SK-N-SH (cell line): ENCODE measurements around the gene OCSTAMP. TPM values are rescaled to one million over a fixed set of nuclear protein-coding genes. Genes with fewer than 3 reads are reported as not detected.

Experiments
- CTCF ChIA-PET: fragments of 300-600, 350-600 bp; formaldehyde crosslinking; extraction: SDS; loops from one replicate; lab custom pipeline; 2021; lab: Yijun Ruan, JAX
- POLR2A ChIA-PET: fragments of 350-600 bp; sonication (Branson Sonifier 250); formaldehyde crosslinking; extraction: SDS; loops from one replicate; lab custom pipeline; 2020; ENCODE audit warnings: antibody characterized with exemption, inconsistent platforms; lab: Yijun Ruan, JAX
- DNase-seq: peaks from one replicate; pipeline ENCODE4 v3.0.0; 2012
- H2AFZ ChIP-seq: fragments of 200-600 bp; sonication (generic); 2 replicates; pipeline ENCODE4 v1.8.1; 2016; ENCODE audit warnings: antibody characterized with exemption, mild to moderate bottlenecking, low read depth
- H3F3A ChIP-seq: fragments of 200-600 bp; sonication (generic); replicated peaks from 2 replicates; pipeline ENCODE3; 2016; ENCODE audit warnings: antibody characterized with exemption, mild to moderate bottlenecking; ENCODE audit not compliant: insufficient read depth
- H3K27ac ChIP-seq, 2 experiments: fragments of 200-500 bp in 1 of 2; fragments of 200-600 bp in 1 of 2; sonication (Bioruptor generic) in 1 of 2; sonication (generic), shearing (Covaris generic) in 1 of 2; 2 replicates each; pipeline versions ENCODE4 v1.5.1 to v1.6.1; 2014 to 2016; ENCODE audit warnings: low read depth in 2 of 2, inconsistent platforms in 1 of 2, low read length in 1 of 2, mild to moderate bottlenecking in 1 of 2, mixed read lengths in 1 of 2
- H3K27me3 ChIP-seq: fragments of 200-600 bp; sonication (generic), shearing (Covaris generic); 2 replicates; pipeline ENCODE4 v1.6.1; 2016; ENCODE audit warnings: mixed run types; ENCODE audit not compliant: insufficient read depth
- H3K36me3 ChIP-seq, 2 experiments: fragments of 200-500 bp in 1 of 2; fragments of 200-600 bp in 1 of 2; sonication (Bioruptor generic) in 1 of 2; sonication (generic) in 1 of 2; replicated peaks in 1 of 2; 2 replicates each; pipeline versions ENCODE3 to v1.5.1; 2014 to 2016; ENCODE audit warnings: low read length in 1 of 2, mild to moderate bottlenecking in 1 of 2; ENCODE audit not compliant: insufficient read depth in 2 of 2, control insufficient read depth in 1 of 2
- H3K4me1 ChIP-seq, 2 experiments: fragments of 200-500 bp in 1 of 2; fragments of 200-600 bp in 1 of 2; sonication (Bioruptor generic) in 1 of 2; sonication (generic), shearing (Covaris generic) in 1 of 2; 2 replicates each; pipeline versions ENCODE4 v1.5.1 to v1.6.1; 2014 to 2016; ENCODE audit warnings: low read depth in 1 of 2, low read length in 1 of 2, mixed run types in 1 of 2; ENCODE audit not compliant: insufficient read depth in 2 of 2, control insufficient read depth in 1 of 2
- H3K4me2 ChIP-seq: fragments of 200-600 bp; sonication (generic), shearing (Covaris generic); 2 replicates; pipeline ENCODE4 v1.6.1; 2017; ENCODE audit warnings: mixed run types
- H3K4me3 ChIP-seq, 2 experiments: fragments of 200-500 bp in 1 of 2; fragments of 200-600 bp in 1 of 2; sonication (Bioruptor generic) in 1 of 2; sonication (generic), shearing (Covaris generic) in 1 of 2; 2 replicates each; pipeline versions ENCODE4 v1.5.1 to v1.8.1; 2014 to 2016; ENCODE audit warnings: low read depth in 2 of 2, inconsistent platforms in 1 of 2, low read length in 1 of 2, mild to moderate bottlenecking in 1 of 2, mixed read lengths in 1 of 2, moderate library complexity in 1 of 2
- H3K79me2 ChIP-seq: fragments of 200-600 bp; sonication (generic); 2 replicates; pipeline ENCODE4 v1.8.1; 2017; ENCODE audit warnings: mild to moderate bottlenecking; ENCODE audit not compliant: insufficient read depth
- H3K9ac ChIP-seq: fragments of 200-600 bp; sonication (generic); 2 replicates; pipeline ENCODE4 v1.6.1; 2017; ENCODE audit warnings: mixed run types
- H3K9me2 ChIP-seq: fragments of 200-600 bp; sonication (generic); 2 replicates; pipeline ENCODE4 v1.6.1; 2017; ENCODE audit warnings: mixed run types
- H3K9me3 ChIP-seq: fragments of 200-600 bp; sonication (generic); 2 replicates; pipeline ENCODE4 v1.6.1; 2017; ENCODE audit warnings: mixed run types, mild to moderate bottlenecking, moderate library complexity
- H4K20me1 ChIP-seq: fragments of 200-600 bp; sonication (generic); 2 replicates; pipeline ENCODE4 v1.6.1; 2017; ENCODE audit warnings: mild to moderate bottlenecking, mixed run types; ENCODE audit not compliant: insufficient read depth
- EP300 ChIP-seq, 2 experiments: IDR thresholded peaks; 2 replicates each; pipeline versions ENCODE4 v1.4.0 to v1.6.1; 2012; ENCODE audit warnings: borderline replicate concordance in 1 of 2, low read depth in 1 of 2, low read length in 1 of 2
- EZH2phosphoT487 ChIP-seq: fragments of 200-600 bp; sonication (generic); IDR thresholded peaks from 2 replicates; pipeline ENCODE4 v1.6.1; 2017; ENCODE audit warnings: low read depth, mixed run types, mild to moderate bottlenecking, antibody characterized with exemption, moderate library complexity, borderline replicate concordance
- FOSL2 ChIP-seq: IDR thresholded peaks from 2 replicates; pipeline ENCODE4 v1.4.0; 2012; ENCODE audit warnings: low read depth, mild to moderate bottlenecking, moderate library complexity, borderline replicate concordance
- FOXJ3 ChIP-seq: sonication (generic); formaldehyde crosslinking; IDR thresholded peaks from 2 replicates; pipeline ENCODE4 v1.5.1; 2020; ENCODE audit warnings: mild to moderate bottlenecking, missing genetic modification reagents
- FOXM1 ChIP-seq: IDR thresholded peaks from 2 replicates; pipeline ENCODE4 v1.4.0; 2012; ENCODE audit warnings: low read depth, mild to moderate bottlenecking
- NFIC ChIP-seq: IDR thresholded peaks from 2 replicates; pipeline ENCODE4 v1.4.0; 2012; ENCODE audit warnings: borderline replicate concordance
- RFX5 ChIP-seq: IDR thresholded peaks from 2 replicates; pipeline ENCODE4 v1.6.1; 2012; ENCODE audit warnings: mild to moderate bottlenecking, improper control_type of control experiment, low read length
- RXRA ChIP-seq: IDR thresholded peaks from 2 replicates; pipeline ENCODE4 v1.4.0; 2012; ENCODE audit warnings: low read depth, mild to moderate bottlenecking, borderline replicate concordance
- SIN3A ChIP-seq: IDR thresholded peaks from 2 replicates; pipeline ENCODE4 v1.6.1; 2012; ENCODE audit warnings: low read depth, mild to moderate bottlenecking, low read length, moderate library complexity, borderline replicate concordance
- SMC3 ChIP-seq: IDR thresholded peaks from 2 replicates; pipeline ENCODE4 v1.6.1; 2012; ENCODE audit warnings: low read depth, low read length, improper control_type of control experiment
- TCF12 ChIP-seq: IDR thresholded peaks from 2 replicates; pipeline ENCODE4 v1.4.0; 2012
- YY1 ChIP-seq: IDR thresholded peaks from 2 replicates; pipeline ENCODE4 v1.4.0; 2012; ENCODE audit warnings: low read depth, mild to moderate bottlenecking
- WGBS: methylation state at CpG from one replicate; pipeline ENCODE4 v1.1.6; 2017; ENCODE audit warnings: low lambda C conversion rate; 5-methylcytosine and 5-hydroxymethylcytosine counted together
- polyA plus RNA-seq, 3 experiments: library from polyadenylated mRNA; depleted of rRNA; stranded (reverse); fragments of >200 nt; gene quantifications; 2 replicates each; pipeline ENCODE4 v1.2.3, GENCODE V29; 2012
- TF ChIP-seq, protein P1 (sequence below): fragments of 150-350 bp; IDR thresholded peaks from 2 replicates; pipeline ENCODE4 v1.6.1; 2016; ENCODE audit warnings: mild to moderate bottlenecking, low read depth, low read length
- TF ChIP-seq, protein P2 (sequence below): fragments of 200-600 bp; sonication (generic); IDR thresholded peaks from 2 replicates; pipeline ENCODE4 v1.6.1; 2017; ENCODE audit warnings: antibody characterized with exemption, mild to moderate bottlenecking, moderate library complexity
- TF ChIP-seq, protein P3 (sequence below): fragments of 150-350 bp; IDR thresholded peaks from 2 replicates; pipeline ENCODE4 v1.6.1; 2017; ENCODE audit warnings: antibody characterized with exemption, low read length, low read depth, borderline replicate concordance
- TF ChIP-seq, protein P4 (sequence below): IDR thresholded peaks from 2 replicates; pipeline ENCODE4 v1.6.1; 2012; ENCODE audit warnings: mild to moderate bottlenecking, low read depth, low read length, moderate library complexity

Gene OCSTAMP
- polyA plus RNA-seq, 1 of the 3 experiments (the other 2 are of a cell fraction) = not detected

DNA sequence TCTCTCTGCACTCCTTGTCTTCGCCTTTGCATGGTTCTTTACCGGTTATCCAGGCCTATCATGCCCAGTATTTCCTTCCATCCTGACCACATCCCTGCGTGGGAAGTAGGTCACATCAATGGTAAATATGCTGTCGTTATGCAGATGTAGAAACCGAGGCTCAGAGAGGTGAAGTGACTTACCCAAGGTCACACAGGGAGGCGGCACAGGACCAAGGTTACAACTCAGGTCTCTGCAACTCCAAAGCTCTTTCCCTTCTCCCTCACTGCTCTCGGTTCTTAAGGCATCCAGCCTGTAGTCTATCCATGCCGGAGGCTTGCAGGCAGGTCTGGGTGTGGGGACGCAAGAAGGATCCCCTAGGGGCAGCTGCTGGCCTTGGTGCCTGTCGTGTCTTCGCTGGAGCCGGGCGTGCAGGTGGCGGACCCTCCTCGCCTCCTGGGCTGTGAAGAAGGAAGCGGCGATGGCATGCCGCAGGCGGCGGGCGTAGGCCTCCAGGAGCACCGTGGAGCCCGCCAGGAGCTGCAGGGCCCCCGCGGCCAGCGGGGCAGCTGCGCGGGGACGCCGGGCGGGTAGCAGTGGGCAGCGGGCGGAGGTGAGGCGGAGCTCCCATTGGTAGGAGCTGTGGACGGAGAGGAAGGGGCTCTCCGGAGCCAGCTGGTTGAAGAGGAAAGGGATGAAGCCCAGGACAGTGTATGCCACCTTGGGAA is 9.1 kb downstream of the OCSTAMP start:
- Histone ChIP-seq H3K4me2 (no peak overlapping the region), H3K9me3 (no peaks in the 10 kb centered on the region), H3K79me2 (no peaks in the 10 kb centered on the region), H3K9me2 (no peaks in the 10 kb centered on the region), H3K4me3 (no peak overlapping the region), H3F3A (no peaks in the 10 kb centered on the region), H4K20me1 (no peaks in the 10 kb centered on the region), H3K9ac (no peak overlapping the region), H3K27me3 (peaks cover 6% of the 10 kb centered on the region; the same call in 1 of the 2 replicates), H2AFZ (no peak overlapping the region), H3K36me3 (no peaks in the 10 kb centered on the region), H3K4me1 (no peaks in the 10 kb centered on the region), H3K27ac (no peak overlapping the region)
- no peak for TF ChIP-seq SIN3A
- TF ChIP-seq, protein P1, sequence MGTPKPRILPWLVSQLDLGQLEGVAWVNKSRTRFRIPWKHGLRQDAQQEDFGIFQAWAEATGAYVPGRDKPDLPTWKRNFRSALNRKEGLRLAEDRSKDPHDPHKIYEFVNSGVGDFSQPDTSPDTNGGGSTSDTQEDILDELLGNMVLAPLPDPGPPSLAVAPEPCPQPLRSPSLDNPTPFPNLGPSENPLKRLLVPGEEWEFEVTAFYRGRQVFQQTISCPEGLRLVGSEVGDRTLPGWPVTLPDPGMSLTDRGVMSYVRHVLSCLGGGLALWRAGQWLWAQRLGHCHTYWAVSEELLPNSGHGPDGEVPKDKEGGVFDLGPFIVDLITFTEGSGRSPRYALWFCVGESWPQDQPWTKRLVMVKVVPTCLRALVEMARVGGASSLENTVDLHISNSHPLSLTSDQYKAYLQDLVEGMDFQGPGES = no peak
- TF ChIP-seq TCF12 = no peak
- TF ChIP-seq EP300 (IDR thresholded peaks at IDR 0.05; ENCODE audit: borderline replicate concordance in 1 of 2, low read depth in 1 of 2, low read length in 1 of 2) = no peak
- no peak for TF ChIP-seq FOSL2
- TF ChIP-seq EZH2phosphoT487 = no peak
- TF ChIP-seq FOXM1 = no peak
- TF ChIP-seq, protein P2, sequence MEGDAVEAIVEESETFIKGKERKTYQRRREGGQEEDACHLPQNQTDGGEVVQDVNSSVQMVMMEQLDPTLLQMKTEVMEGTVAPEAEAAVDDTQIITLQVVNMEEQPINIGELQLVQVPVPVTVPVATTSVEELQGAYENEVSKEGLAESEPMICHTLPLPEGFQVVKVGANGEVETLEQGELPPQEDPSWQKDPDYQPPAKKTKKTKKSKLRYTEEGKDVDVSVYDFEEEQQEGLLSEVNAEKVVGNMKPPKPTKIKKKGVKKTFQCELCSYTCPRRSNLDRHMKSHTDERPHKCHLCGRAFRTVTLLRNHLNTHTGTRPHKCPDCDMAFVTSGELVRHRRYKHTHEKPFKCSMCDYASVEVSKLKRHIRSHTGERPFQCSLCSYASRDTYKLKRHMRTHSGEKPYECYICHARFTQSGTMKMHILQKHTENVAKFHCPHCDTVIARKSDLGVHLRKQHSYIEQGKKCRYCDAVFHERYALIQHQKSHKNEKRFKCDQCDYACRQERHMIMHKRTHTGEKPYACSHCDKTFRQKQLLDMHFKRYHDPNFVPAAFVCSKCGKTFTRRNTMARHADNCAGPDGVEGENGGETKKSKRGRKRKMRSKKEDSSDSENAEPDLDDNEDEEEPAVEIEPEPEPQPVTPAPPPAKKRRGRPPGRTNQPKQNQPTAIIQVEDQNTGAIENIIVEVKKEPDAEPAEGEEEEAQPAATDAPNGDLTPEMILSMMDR = no peak
- TF ChIP-seq, protein P3, sequence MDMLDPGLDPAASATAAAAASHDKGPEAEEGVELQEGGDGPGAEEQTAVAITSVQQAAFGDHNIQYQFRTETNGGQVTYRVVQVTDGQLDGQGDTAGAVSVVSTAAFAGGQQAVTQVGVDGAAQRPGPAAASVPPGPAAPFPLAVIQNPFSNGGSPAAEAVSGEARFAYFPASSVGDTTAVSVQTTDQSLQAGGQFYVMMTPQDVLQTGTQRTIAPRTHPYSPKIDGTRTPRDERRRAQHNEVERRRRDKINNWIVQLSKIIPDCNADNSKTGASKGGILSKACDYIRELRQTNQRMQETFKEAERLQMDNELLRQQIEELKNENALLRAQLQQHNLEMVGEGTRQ = no peak
- no peak for TF ChIP-seq NFIC
- TF ChIP-seq RXRA = no peak
- no peak for TF ChIP-seq RFX5
- TF ChIP-seq YY1 = no peak
- no peak for TF ChIP-seq SMC3
- TF ChIP-seq, protein P4, sequence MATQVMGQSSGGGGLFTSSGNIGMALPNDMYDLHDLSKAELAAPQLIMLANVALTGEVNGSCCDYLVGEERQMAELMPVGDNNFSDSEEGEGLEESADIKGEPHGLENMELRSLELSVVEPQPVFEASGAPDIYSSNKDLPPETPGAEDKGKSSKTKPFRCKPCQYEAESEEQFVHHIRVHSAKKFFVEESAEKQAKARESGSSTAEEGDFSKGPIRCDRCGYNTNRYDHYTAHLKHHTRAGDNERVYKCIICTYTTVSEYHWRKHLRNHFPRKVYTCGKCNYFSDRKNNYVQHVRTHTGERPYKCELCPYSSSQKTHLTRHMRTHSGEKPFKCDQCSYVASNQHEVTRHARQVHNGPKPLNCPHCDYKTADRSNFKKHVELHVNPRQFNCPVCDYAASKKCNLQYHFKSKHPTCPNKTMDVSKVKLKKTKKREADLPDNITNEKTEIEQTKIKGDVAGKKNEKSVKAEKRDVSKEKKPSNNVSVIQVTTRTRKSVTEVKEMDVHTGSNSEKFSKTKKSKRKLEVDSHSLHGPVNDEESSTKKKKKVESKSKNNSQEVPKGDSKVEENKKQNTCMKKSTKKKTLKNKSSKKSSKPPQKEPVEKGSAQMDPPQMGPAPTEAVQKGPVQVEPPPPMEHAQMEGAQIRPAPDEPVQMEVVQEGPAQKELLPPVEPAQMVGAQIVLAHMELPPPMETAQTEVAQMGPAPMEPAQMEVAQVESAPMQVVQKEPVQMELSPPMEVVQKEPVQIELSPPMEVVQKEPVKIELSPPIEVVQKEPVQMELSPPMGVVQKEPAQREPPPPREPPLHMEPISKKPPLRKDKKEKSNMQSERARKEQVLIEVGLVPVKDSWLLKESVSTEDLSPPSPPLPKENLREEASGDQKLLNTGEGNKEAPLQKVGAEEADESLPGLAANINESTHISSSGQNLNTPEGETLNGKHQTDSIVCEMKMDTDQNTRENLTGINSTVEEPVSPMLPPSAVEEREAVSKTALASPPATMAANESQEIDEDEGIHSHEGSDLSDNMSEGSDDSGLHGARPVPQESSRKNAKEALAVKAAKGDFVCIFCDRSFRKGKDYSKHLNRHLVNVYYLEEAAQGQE = no peak
- no peak for TF ChIP-seq FOXJ3 (CRISPR knock-in tag)
- POLR2A ChIA-PET = no interaction called here
- no peak for DNase-seq
- WGBS = 43% methylated on average over 20 of the region's 36 CpGs
- CTCF ChIA-PET = interaction anchor here (1.5 to 1.8 kb wide), 2 partner anchors 21 kb away, joined by 4 to 8 read pairs; no protein-coding TSS in a partner anchor
